Heart left ventricle (tissue), 13 donors: ENCODE data around the gene ADO.

Source experiments
- CTCF ChIP-seq, 12 donors: fragments of 200-600 bp; sonication (generic) in 4 of 12; IDR thresholded peaks; one replicate each; pipeline versions ENCODE4 v1.5.0 to v1.8.0; 2018 to 2022; ENCODE audit warnings: antibody characterized with exemption in 12 of 12, mild to moderate bottlenecking in 5 of 12
- POLR2A ChIP-seq, 2 donors: fragments of 450-650 bp; IDR thresholded peaks; one replicate each; pipeline ENCODE4 v1.6.1; 2017; ENCODE audit warnings: antibody characterized with exemption in 2 of 2, mild to moderate bottlenecking in 2 of 2, moderate library complexity in 2 of 2
- donor health status: ischemic (EF 13 %, LVEDD 7.1; RV severe dilation, severe dysfunction).
- donor health status: DM: no; HTN: yes; CAD: no.
- donor health status: DM: no; HTN: no; CAD: no.
- donor health status: ischemic (EF 25% LVEDD 6.9; RV normal size, moderate dysfunction).
- donor health status: ischemic (EF 25% LVEDD 5.7; RV mildly dilated, moderate dysfunction).
- donor health status: ischemic (EF 35%, LVEDD 5.7; RV mildly dilated, moderate dysfunction).
- donor health status: nonischemic (EF 11% LVEDD 7.7; RV severe dilation, severe dysfunction).
- donor health status: DM: yes; HTN: yes; CAD: no.
- donor health status: PGD.
- donor health status: ischemic (EF 29% LVEDD 5.4; RV normal size, mild dysfunction).
- donor health status: nonischemic (EF 23%, LVEDD 6.1; RV moderate dilation, normal function).

- TF ChIP-seq POLR2A (IDR thresholded peaks at IDR 0.05): no peak
- no peak for TF ChIP-seq CTCF (IDR thresholded peaks at IDR 0.05)
Measured at GRCh38 chr10:62847433-62847832, 42.9 kb downstream of the ADO start.
